Stimulated activated CD8-positive, alpha-beta memory T cell treated with anti-CD3 and anti-CD28 coated beads, Interleukin-4, amount 100 ng/mL, for 48 hours (primary cell): ENCODE data around the gene IL6ST.
"Not testable (repeated sequence)": the region's sequence is repeated elsewhere in the genome, so short reads cannot be mapped to it uniquely, and the experiment has no call there.

Source experiments
- DNase-seq: peaks from one replicate; pipeline ENCODE4 v3.0.0-alpha.2; 2020

Gene IL6ST

DNA sequence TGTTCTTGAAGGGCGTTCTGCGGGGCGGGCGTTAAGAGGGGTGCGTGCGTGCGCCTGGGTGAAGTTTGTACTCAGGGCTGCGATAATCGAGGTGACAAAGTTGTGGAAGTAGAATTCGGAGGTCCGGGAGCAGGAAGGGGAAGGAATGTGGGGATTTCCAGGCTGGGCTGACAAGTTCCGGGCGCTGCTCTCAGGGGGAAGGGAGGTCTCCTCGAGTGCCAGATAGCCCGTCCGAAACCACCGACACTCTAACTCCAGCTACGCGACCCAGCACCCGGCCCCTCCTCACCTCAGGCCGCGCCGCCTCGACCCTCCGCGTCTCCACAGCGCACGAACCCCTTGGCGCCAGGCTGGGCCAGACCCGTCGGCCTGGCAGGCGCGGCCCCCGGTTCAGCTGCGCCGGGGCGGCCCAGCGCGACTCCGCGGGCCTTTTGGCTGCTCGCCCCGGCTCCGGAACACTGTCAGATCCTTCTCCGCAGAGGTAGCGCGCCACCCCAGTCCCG lies at the start of gene IL6ST:
TSS of gene IL6ST (minus strand) at position 469 of the 503 bp plus-strand sequence. CDS start 18,685 bp downstream, outside the sequence.
- no peak for DNase-seq

DNA sequence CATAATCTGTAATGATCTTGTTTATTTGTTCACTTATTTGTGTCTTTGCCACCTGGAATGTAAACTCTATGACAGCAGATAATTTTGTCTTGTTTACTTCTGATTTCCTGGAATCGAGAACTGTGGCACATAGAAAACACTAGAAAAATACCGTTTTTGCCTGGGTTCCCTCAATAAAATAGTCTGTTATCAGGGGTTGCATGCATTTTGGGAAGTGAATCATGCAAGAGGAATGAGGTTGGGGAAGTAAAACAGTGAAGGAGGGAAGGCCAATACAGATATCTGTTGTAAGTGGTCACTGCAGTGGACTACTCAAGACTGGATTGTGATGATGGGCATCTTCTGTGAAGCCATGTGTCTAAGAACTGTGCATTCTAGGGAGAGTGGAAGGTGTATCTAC lies 45.2 kb upstream of the IL6ST start:
- no peak for DNase-seq

DNA sequence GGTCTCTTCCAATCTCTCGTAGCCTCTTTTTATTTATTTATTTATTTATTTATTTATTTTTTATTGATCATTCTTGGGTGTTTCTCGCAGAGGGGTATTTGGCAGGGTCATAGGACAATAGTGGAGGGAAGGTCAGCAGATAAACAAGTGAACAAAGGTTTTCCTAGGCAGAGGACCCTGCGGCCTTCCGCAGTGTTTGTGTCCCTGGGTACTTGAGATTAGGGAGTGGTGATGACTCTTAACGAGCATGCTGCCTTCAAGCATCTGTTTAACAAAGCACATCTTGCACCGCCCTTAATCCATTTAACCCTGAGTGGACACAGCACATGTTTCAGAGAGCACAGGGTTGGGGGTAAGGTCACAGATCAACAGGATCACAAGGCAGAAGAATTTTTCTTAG lies 43.4 kb upstream of the IL6ST start:
- not testable (repeated sequence) for DNase-seq

DNA sequence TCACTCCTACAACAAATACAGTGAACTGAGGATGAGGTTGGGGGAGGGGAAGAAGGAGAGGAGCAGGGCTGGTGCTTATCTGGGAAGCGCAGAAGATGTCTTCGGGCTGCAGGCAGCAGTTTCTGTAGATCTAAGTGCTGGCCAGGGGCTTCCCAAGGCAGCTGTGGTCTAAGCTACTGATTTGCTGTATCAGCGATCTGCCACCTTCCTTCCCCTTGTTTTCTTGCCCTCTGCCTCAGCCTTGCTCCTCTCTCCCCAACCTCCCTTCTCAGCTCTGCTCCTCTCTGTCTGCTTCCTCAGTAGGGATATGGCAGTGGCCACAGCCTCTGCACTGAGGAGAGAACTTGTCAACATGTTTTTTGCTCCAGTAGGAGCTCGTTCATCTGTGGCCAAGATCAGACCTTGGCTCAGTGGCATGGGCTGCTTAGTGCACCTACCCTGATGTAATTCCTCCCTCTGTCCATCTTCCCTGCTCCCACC lies 42.8 kb upstream of the IL6ST start:
- DNase-seq: no peak

DNA sequence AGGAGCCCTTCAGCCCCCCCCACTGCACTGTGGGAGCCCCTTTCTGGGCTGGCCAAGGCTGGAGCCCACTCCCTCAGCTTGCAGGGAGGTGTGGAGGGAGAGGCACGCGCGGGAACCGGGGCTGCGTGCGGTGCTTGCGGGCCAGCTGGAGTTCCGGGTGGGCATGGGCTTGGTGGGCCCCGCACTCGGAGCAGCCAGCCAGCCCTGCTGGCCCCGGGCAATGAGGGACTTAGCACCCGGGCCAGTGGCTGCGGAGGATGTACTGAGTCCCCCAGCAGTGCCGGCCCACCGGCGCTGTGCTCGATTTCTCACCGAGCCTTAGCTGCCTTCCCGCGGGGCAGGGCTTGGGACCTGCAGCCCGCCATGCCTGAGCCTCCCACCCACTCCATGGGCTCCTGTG lies 40.6 kb upstream of the IL6ST start:
- DNase-seq: not testable (repeated sequence)

- DNase-seq: not testable (repeated sequence)
Measured at GRCh38 chr5:56029871-56030630, 35.3 kb upstream of the IL6ST start.

GRCh38 chr5:56029457-56029856 lies 34.7 kb upstream of the IL6ST start:
- no peak for DNase-seq

- DNase-seq: no peak
Measured at GRCh38 chr5:56028708-56029107, 33.9 kb upstream of the IL6ST start.

DNA sequence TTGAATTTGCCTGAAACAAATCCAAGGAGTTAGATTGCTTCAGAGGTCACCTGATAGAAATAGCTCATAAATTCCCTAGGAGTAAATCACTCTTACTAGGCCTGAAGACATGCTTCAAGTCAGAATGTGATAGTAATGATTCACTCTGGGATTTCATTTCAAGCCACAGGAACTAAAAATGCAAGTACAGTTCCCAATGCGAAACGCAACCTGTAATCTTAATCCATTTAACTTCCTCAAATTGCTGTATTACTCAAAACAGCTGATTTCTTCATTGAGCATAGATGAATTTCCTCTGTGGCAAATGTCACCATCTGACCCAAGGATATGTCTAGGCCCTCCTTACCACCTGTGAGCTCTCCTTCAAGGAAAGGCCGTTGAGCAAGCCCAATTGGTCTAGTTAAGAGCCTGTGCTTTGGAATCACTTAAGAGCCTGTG lies 32.1 kb upstream of the IL6ST start:
- no peak for DNase-seq

DNA sequence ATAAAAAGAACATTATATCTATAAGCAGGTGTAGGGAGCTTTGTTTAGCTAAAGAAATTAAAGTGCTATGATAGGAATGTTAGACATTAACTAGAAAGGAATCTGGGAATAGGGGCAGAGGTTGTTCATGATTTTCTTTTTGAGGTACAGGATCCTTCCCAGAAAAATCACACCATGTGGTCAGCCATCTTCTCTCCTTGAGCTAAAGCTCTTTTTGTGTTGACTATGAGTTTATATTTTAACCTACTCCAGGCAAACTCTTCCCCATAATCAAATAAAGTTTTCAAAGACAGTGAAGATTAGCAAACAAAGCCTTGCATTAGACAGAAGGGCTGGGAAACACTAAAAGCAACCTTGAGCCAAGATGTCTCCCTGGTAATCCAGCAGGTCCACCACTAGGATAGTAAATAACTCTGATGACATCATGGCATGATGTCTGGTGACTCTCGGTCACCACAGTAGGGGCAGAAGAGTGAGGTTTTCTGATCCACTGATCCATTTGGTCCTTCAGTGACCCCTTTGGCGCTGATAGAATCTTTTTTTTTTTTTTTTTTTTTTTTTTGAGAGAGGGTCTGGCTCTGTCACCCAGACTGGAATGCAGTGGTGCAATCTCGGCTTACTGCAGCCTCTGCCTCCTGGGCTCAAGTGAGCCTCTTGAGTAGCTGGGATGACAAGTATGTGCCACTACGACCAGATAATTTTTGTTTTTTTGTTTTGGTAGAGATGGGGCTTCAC lies 30.6 kb upstream of the IL6ST start:
- DNase-seq: no peak

GRCh38 chr5:56024810-56025150 lies 30.0 kb upstream of the IL6ST start:
- DNase-seq: no peak

- DNase-seq: no peak
Measured at GRCh38 chr5:56023296-56023695, 28.5 kb upstream of the IL6ST start.

- no peak for DNase-seq
Measured at GRCh38 chr5:56019306-56020272, 24.8 kb upstream of the IL6ST start.

GRCh38 chr5:56018832-56019231 lies 24.1 kb upstream of the IL6ST start:
- DNase-seq: no peak

GRCh38 chr5:56014701-56015100 lies 19.9 kb upstream of the IL6ST start:
- not testable (repeated sequence) for DNase-seq

DNA sequence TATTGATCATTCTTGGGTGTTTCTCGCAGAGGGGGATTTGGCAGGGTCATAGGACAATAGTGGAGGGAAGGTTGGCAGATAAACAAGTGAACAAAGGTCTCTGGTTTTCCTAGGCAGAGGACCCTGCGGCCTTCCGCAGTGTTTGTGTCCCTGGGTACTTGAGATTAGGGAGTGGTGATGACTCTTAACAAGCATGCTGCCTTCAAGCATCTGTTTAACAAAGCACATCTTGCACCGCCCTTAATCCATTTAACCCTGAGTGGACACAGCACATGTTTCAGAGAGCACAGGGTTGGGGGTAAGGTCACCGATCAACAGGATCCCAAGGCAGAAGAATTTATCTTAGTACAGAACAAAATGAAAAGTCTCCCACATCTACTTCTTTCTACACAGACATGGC lies 19.2 kb upstream of the IL6ST start:
- DNase-seq: not testable (repeated sequence)

GRCh38 chr5:56012281-56012963 lies 17.7 kb upstream of the IL6ST start:
- peak; percentile 36 for DNase-seq

GRCh38 chr5:56011835-56012234 lies 17.1 kb upstream of the IL6ST start:
- peak; percentile 52 for DNase-seq

DNA sequence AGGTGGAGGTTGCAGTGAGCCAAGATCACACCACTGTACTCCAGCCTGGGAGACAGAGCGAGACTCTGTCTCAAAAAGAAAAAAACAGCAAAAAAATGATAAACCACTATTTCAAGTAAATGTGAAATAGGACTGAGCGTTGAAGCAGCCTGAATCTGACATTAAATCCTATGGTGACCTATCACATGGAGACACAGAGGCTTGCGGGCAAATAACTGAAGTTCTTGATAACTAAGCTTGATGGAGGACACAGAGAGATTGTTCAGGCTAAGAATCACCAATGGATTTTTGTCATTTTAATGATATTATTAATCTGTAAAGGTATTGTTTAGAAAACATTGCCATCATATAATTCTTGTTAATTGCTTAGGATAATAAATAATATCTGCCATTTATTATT lies 15.7 kb upstream of the IL6ST start:
- DNase-seq: no peak

GRCh38 chr5:56006600-56006999 lies 11.8 kb upstream of the IL6ST start:
- DNase-seq: no peak

- DNase-seq: no peak
Measured at GRCh38 chr5:56006094-56006493, 11.3 kb upstream of the IL6ST start.

DNA sequence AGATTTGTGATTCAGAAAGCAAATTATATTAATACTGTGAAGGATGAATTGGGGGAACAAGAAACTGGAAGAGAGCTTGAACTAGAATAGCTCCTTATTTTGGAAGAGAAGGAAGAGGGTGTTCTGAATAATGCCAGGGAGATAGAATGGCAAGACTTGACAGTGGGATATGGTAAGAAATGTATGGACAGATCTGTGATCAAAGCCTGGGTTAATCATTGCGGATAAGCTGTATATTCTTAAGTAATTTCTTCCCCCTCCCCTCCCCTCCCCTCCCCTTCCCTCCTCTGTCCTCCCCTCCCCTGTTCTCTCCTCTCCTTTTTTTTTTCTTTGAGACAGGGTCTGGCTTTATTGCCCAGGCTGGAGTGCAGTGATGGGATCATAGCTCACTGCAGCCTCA lies 10.1 kb upstream of the IL6ST start:
- no peak for DNase-seq
